B cell (primary cell): ENCODE data around the gene C18orf63. TPM values are rescaled to one million over a fixed set of nuclear protein-coding genes. Genes with fewer than 3 reads are reported as not detected.
A peak's percentile ranks its signal among the peaks of the same experiment; 100 is the strongest.
"Not testable (repeated sequence)": the region's sequence is repeated elsewhere in the genome, so short reads cannot be mapped to it uniquely, and the experiment has no call there.

Source experiments
- ATAC-seq: fragments of 200-7000 bp; cut with Tn5 transposase; one replicate; pipeline ENCODE4 v1.10.0; 2021; ENCODE audit warnings: low read depth, mild to moderate bottlenecking, moderate number of reproducible peaks, moderate library complexity
- CTCF ChIA-PET: fragments of 350-600 bp; sonication (Branson Sonifier 250); formaldehyde crosslinking; loops from one replicate; lab custom pipeline; 2021; ENCODE audit warnings: antibody characterized with exemption, inconsistent platforms; lab: Charles Lee
- POLR2A ChIA-PET: fragments of 350-600 bp; sonication (Branson Sonifier 250); formaldehyde crosslinking; loops from one replicate; lab custom pipeline; 2021; ENCODE audit warnings: antibody characterized with exemption; lab: Charles Lee
- DNase-seq: peaks from one replicate; pipeline ENCODE4 v3.0.0; 2013
- H2AFZ ChIP-seq: 2 replicates; pipeline ENCODE4 v1.6.1; 2012; ENCODE audit warnings: mild to moderate bottlenecking, low read depth, low read length; ENCODE audit not compliant: insufficient read depth, poor library complexity, severe bottlenecking
- H3K27ac ChIP-seq, 2 donors: 1 replicate in 1 of 2; 2 replicates in 1 of 2; pipeline ENCODE4 v1.5.1; 2012 to 2013; ENCODE audit warnings: low read length in 2 of 2, mild to moderate bottlenecking in 2 of 2, moderate library complexity in 1 of 2
- H3K27me3 ChIP-seq, 4 experiments: fragments of 200-600 bp in 1 of 4; sonication (generic) in 1 of 4; replicated peaks in 1 of 4; 1 replicate in 2 of 4; 2 replicates in 2 of 4; pipeline versions ENCODE4 v1.6.1 to v1.7.0; 2013 to 2016; ENCODE audit warnings: low read length in 3 of 4, mild to moderate bottlenecking in 2 of 4, mixed read lengths in 1 of 4, moderate library complexity in 1 of 4; ENCODE audit not compliant: insufficient read depth in 4 of 4, control insufficient read depth in 3 of 4; ENCODE audit errors: control extremely low read depth in 1 of 4
- H3K36me3 ChIP-seq, 2 experiments: replicated peaks in 1 of 2; 1 replicate in 1 of 2; 2 replicates in 1 of 2; pipeline versions ENCODE4 v1.6.1 to v1.7.1; 2013; ENCODE audit warnings: low read length in 1 of 2; ENCODE audit not compliant: insufficient read depth in 2 of 2, control insufficient read depth in 1 of 2; ENCODE audit errors: control extremely low read depth in 1 of 2, extremely low read depth in 1 of 2
- H3K4me1 ChIP-seq, 2 donors: fragments of 200-600 bp in 1 of 2; sonication (generic) in 1 of 2; 1 replicate in 1 of 2; 2 replicates in 1 of 2; pipeline versions ENCODE4 v1.5.1 to v1.6.1; 2013 to 2017; ENCODE audit warnings: low read length in 2 of 2; ENCODE audit not compliant: control insufficient read depth in 2 of 2, insufficient read depth in 2 of 2
- H3K4me2 ChIP-seq: replicated peaks from 2 replicates; pipeline ENCODE3; 2012; ENCODE audit warnings: mild to moderate bottlenecking, low read depth, low read length; ENCODE audit not compliant: poor library complexity, severe bottlenecking
- H3K4me3 ChIP-seq, 5 experiments: fragments of 200-600 bp in 1 of 5; sonication (generic) in 1 of 5; 1 replicate in 3 of 5; 2 replicates in 2 of 5; pipeline versions ENCODE4 v1.5.1 to v1.7.0; 2011 to 2016; ENCODE audit warnings: low read length in 4 of 5, mild to moderate bottlenecking in 4 of 5, low read depth in 2 of 5, control low read depth in 1 of 5, moderate library complexity in 1 of 5; ENCODE audit not compliant: insufficient read depth in 1 of 5; ENCODE audit errors: control extremely low read depth in 1 of 5, extremely low read depth in 1 of 5
- H3K79me2 ChIP-seq: fragments of 200-600 bp; sonication (generic); one replicate; pipeline ENCODE4 v1.6.0; 2016; ENCODE audit warnings: low read length; ENCODE audit not compliant: control insufficient read depth, insufficient read depth
- H3K9ac ChIP-seq: fragments of 200-600 bp; sonication (generic); 2 replicates; pipeline ENCODE4 v1.6.1; 2017; ENCODE audit warnings: mild to moderate bottlenecking, low read length, moderate library complexity
- H3K9me3 ChIP-seq, 3 donors: one replicate each; pipeline versions ENCODE4 v1.6.1 to v1.7.1; 2013; ENCODE audit warnings: low read length in 2 of 3; ENCODE audit not compliant: control insufficient read depth in 2 of 3, insufficient read depth in 1 of 3; ENCODE audit errors: control extremely low read depth in 1 of 3
- H4K20me1 ChIP-seq: 2 replicates; pipeline ENCODE4 v1.6.0; 2012; ENCODE audit warnings: mild to moderate bottlenecking, low read length; ENCODE audit not compliant: insufficient read depth, control insufficient read depth, poor library complexity, severe bottlenecking
- H3K27ac Mint-ChIP-seq: one replicate; pipeline ENCODE4 v1.8.0; 2021; ENCODE audit warnings: mixed read lengths
- H3K27me3 Mint-ChIP-seq: one replicate; pipeline ENCODE4 v1.8.0; 2021; ENCODE audit warnings: mixed read lengths
- H3K4me1 Mint-ChIP-seq: one replicate; pipeline ENCODE4 v1.8.0; 2021; ENCODE audit warnings: mixed read lengths
- H3K4me3 Mint-ChIP-seq: one replicate; pipeline ENCODE4 v1.8.0; 2021; ENCODE audit warnings: mixed read lengths
- H3K9me3 Mint-ChIP-seq: one replicate; pipeline ENCODE4 v1.8.0; 2022; ENCODE audit warnings: mixed read lengths; ENCODE audit not compliant: insufficient read depth
- EZH2 ChIP-seq: IDR thresholded peaks from 2 replicates; pipeline ENCODE4 v1.6.1; 2012; ENCODE audit warnings: borderline replicate concordance, low read depth, mild to moderate bottlenecking, moderate library complexity, low read length; ENCODE audit not compliant: insufficient read depth, poor library complexity, severe bottlenecking
- WGBS: methylation state at CpG from one replicate; pipeline ENCODE4 v1.1.5; 2013; ENCODE audit warnings: missing lambda C conversion rate; ENCODE audit not compliant: insufficient coverage; 5-methylcytosine and 5-hydroxymethylcytosine counted together
- intact Hi-C: fragments of 100-400 bp; cut with micrococcal nuclease; formaldehyde crosslinking; loops from one replicate; pipeline ENCODE4 v1.10.0; 2022
- polyA plus RNA-seq: library from polyadenylated mRNA; depleted of rRNA; stranded (reverse); fragments of >200 nt; gene quantifications from 2 replicates; pipeline ENCODE4 v1.2.3, GENCODE V29; 2012
- total RNA-seq, 2 donors: library from RNA; stranded (reverse); fragments of 120-200 nt in 1 of 2; gene quantifications; 1 replicate in 1 of 2; 2 replicates in 1 of 2; pipeline versions ENCODE4 v1.2.3 to v1.2.4, GENCODE V29; 2013 to 2022
- TF ChIP-seq, protein P1 (sequence below): fragments of 200-600 bp; IDR thresholded peaks from one replicate; pipeline ENCODE4 v1.8.0; 2022; ENCODE audit warnings: antibody characterized with exemption, mild to moderate bottlenecking

C18orf63 gene
- total and polyA plus RNA-seq, 2 donors (not counting 1 experiment from before 2014, with no cell fraction given) = not detected

DNA sequence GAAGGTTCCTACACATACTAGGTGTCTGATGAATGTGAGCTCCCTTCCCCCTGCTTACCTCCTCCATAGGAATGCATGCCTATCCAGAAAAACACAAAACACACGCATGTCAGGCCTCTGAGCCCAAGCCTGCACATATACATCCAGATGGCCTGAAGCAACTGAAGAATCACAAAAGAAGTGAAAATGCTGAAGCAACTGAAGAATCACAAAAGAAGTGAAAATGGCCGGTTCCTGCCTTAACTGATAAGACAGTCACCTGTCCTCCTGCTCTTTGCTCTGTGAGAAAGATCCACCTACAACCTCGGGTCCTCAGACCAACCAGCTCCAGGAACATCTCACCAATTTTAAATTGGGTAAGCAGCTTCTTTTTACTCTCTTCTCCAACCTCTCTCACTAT, 22.7 kb upstream of the C18orf63 start:
- ATAC-seq, H3K9me3 Mint-ChIP-seq, H3K9me3 ChIP-seq, H2AFZ ChIP-seq, H3K9ac ChIP-seq, H3K36me3 ChIP-seq, H3K4me3 Mint-ChIP-seq, H3K27me3 ChIP-seq, H4K20me1 ChIP-seq, H3K27me3 Mint-ChIP-seq, H3K27ac ChIP-seq: not testable (repeated sequence)
- peak overlapping the region; percentile 93 for H3K4me2 ChIP-seq
- peaks cover 27% of the 10 kb centered on the region for H3K79me2 ChIP-seq
- peaks cover 15 to 17% of the 10 kb centered on the region in 2 donors for H3K4me1 ChIP-seq
- DNase-seq = peak; percentile 14
- intact Hi-C loops = loop anchor here (1.0 to 5.0 kb wide), 7 partner anchors 42 to 305 kb away; partner anchors contain the start of gene FBXO15
- peak overlapping the region in 1 of 5 experiments; percentile 92 for H3K4me3 ChIP-seq
- H3K27ac Mint-ChIP-seq = peak overlapping the region; percentile 38
- WGBS = no CpG with 5 or more reads among the region's 3 CpGs
- POLR2A ChIA-PET = interaction anchor here (0.6 to 1.0 kb wide), 2 partner anchors 16 to 22 kb away, joined by 4 read pairs; no protein-coding TSS in a partner anchor
- CTCF ChIA-PET = interaction anchor here (0.7 kb wide), 1 partner anchor 50 kb away, joined by 4 read pairs; no protein-coding TSS in a partner anchor
- peaks cover 32% of the 10 kb centered on the region for H3K4me1 Mint-ChIP-seq

- H3K9me3 ChIP-seq = peaks cover 0 to 3% (median 3%) of the 10 kb centered on the region in 3 donors
- H3K27ac ChIP-seq = no peak overlapping the region
- TF ChIP-seq, protein P1, sequence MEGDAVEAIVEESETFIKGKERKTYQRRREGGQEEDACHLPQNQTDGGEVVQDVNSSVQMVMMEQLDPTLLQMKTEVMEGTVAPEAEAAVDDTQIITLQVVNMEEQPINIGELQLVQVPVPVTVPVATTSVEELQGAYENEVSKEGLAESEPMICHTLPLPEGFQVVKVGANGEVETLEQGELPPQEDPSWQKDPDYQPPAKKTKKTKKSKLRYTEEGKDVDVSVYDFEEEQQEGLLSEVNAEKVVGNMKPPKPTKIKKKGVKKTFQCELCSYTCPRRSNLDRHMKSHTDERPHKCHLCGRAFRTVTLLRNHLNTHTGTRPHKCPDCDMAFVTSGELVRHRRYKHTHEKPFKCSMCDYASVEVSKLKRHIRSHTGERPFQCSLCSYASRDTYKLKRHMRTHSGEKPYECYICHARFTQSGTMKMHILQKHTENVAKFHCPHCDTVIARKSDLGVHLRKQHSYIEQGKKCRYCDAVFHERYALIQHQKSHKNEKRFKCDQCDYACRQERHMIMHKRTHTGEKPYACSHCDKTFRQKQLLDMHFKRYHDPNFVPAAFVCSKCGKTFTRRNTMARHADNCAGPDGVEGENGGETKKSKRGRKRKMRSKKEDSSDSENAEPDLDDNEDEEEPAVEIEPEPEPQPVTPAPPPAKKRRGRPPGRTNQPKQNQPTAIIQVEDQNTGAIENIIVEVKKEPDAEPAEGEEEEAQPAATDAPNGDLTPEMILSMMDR = no peak
- TF ChIP-seq EZH2 = no peak
- H3K4me3 ChIP-seq = no peak overlapping the region
- no peak for ATAC-seq
- H3K4me1 ChIP-seq = peaks cover 8 to 15% of the 10 kb centered on the region in 2 donors
- ChIA-PET POLR2A (no interaction called here), CTCF (no interaction called here)
- intact Hi-C loops = loop anchor here (5.0 kb wide), 1 partner anchor 47 kb away; no protein-coding TSS in a partner anchor
- H3K4me2 ChIP-seq = no peak overlapping the region
- H4K20me1 ChIP-seq = no peaks in the 10 kb centered on the region
- WGBS = 93% methylated on average over 8 of the region's 8 CpGs
- peaks cover 18% of the 10 kb centered on the region for H3K4me1 Mint-ChIP-seq
- H3K9ac ChIP-seq = no peak overlapping the region
- no peaks in the 10 kb centered on the region for H3K27me3 ChIP-seq
- H3K9me3 Mint-ChIP-seq = peaks cover 3% of the 10 kb centered on the region
- peaks cover 15% of the 10 kb centered on the region for H3K79me2 ChIP-seq
- no peak overlapping the region for H3K27ac Mint-ChIP-seq
- no peak for DNase-seq
- H3K4me3 Mint-ChIP-seq = no peak overlapping the region
- no peak overlapping the region for H2AFZ ChIP-seq
- H3K36me3 ChIP-seq = no peaks in the 10 kb centered on the region
- H3K27me3 Mint-ChIP-seq = no peaks in the 10 kb centered on the region
These were observed 21.1 kb upstream of the C18orf63 start for GRCh38 chr18:74294526-74294925.
